ENCODE data around the gene HTR6. TPM values are rescaled to one million over a fixed set of nuclear protein-coding genes. Genes with fewer than 3 reads are reported as not detected.

The HTR6 gene
- total and polyA plus RNA-seq, 2 of the 4 experiments (the other 2 are of a cell fraction) = not detected

DNA sequence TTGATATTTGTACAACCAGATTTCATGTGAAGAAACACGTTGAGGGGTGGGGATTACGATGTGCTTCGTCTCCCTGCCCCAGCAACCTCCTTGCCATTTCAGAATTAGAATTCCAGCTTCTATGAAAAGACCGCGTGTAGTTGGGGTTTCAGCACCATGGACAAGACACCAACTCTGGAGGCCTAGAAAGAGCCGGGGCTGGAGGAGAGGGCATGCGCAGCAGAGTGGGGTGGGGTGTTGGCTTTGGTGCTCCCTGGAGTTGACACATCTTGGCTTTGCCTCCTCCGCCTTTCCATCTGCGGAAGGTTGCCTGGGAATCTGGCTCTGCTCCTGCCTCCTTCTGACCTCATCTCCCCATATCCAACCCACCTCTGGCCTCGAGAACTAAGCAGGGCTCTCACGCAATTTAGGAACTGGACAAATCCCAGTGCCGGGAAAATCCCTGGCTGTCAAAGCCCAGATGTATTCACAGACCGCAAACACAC lies 11.8 kb downstream of the HTR6 start:
- no peak overlapping the region for H2BK20ac ChIP-seq (ENCODE audit: low read depth, low read length)
- H2AK5ac ChIP-seq (ENCODE audit: low read depth, low read length) = no peak overlapping the region
- no peak overlapping the region for H3K4me2 ChIP-seq (ENCODE audit: low read depth, low read length)
- H2AFZ ChIP-seq (replicated peaks; ENCODE audit: low read length, poor library complexity) = no peak overlapping the region
- no peak overlapping the region for H3K18ac ChIP-seq (ENCODE audit: low read depth, low read length)
- no peak overlapping the region for H3K4me3 ChIP-seq (ENCODE audit: insufficient read depth, low read depth, low read length)
- TF ChIP-seq RCOR1 (IDR thresholded peaks at IDR 0.05; ENCODE audit: insufficient replicate concordance, low read length) = no peak
- peak; percentile 84; the same call in 1 of the 2 replicates for TF ChIP-seq MXI1 (IDR thresholded peaks at IDR 0.05; ENCODE audit: borderline replicate concordance, low read depth, low read length)
- ATAC-seq (ENCODE audit: low read depth) (peak; percentile 93), DNase-seq (peak; percentile 59)
- H3K56ac ChIP-seq (ENCODE audit: extremely low read depth, insufficient read depth, low read length) = no peak overlapping the region
- H3K4ac ChIP-seq (ENCODE audit: low read depth, low read length) = no peak overlapping the region
- H3K79me1 ChIP-seq (ENCODE audit: low read depth in 1 of 2, low read length in 2 of 2) = no peaks in the 10 kb centered on the region
- ChIA-PET POLR2A (ENCODE audit: unreplicated experiment) (no interaction called here), CTCF (interaction anchor here (1.1 kb wide), 1 partner anchor 14 kb away, joined by 3 read pairs; no protein-coding TSS in a partner anchor)
- no peaks in the 10 kb centered on the region for H3K36me3 ChIP-seq (ENCODE audit: control insufficient read depth, insufficient read depth, low read length)
- no peak overlapping the region for H3K23ac ChIP-seq (ENCODE audit: low read depth, low read length)
- in situ Hi-C loops (cut with MboI; ENCODE audit: low sequenced_read_pairs) = no loop called here
- H3K9me1 ChIP-seq (ENCODE audit: insufficient read depth, low read length) = no peaks in the 10 kb centered on the region
- no CpG with 5 or more reads among the region's 13 CpGs for WGBS, 2 experiments (ENCODE audit: extremely low coverage in 2 of 2, insufficient read length in 1 of 2)
- H4K5ac ChIP-seq (ENCODE audit: low read depth, low read length) = no peak overlapping the region
- dilution Hi-C loops (cut with HindIII; ENCODE audit: low sequenced_read_pairs, unreplicated experiment) = no loop called here
- intact Hi-C loops (cut with micrococcal nuclease) = no loop called here
- H3K9ac ChIP-seq (ENCODE audit: low read depth, low read length) = no peak overlapping the region
- H3K27me3 ChIP-seq (ENCODE audit: control insufficient read depth, insufficient read depth, low read length) = peaks cover 8% of the 10 kb centered on the region; the same call in 1 of the 2 replicates
- no peaks in the 10 kb centered on the region for H3K9me3 ChIP-seq (ENCODE audit: control insufficient read depth, insufficient read depth, low read length)
- no peaks in the 10 kb centered on the region for H3K4me1 ChIP-seq (ENCODE audit: control insufficient read depth, insufficient read depth, low read length)
- no peak overlapping the region for H4K8ac ChIP-seq (ENCODE audit: low read depth in 2 of 2, low read length in 2 of 2)
- BruUV-seq (replicated peaks) = no TSS peak
- H3K27ac ChIP-seq (ENCODE audit: insufficient read depth, low read length) = no peak overlapping the region
- H4K20me1 ChIP-seq (ENCODE audit: insufficient read depth, low read length) = peaks cover 3% of the 10 kb centered on the region; the same call in 1 of the 2 replicates
- no peak overlapping the region for H2BK15ac ChIP-seq (ENCODE audit: low read depth, low read length)
- H4K91ac ChIP-seq (ENCODE audit: insufficient read depth, low read depth, low read length) = no peak overlapping the region
- H2AK9ac ChIP-seq (replicated peaks; ENCODE audit: low read depth, low read length, poor library complexity) = no peak overlapping the region
- no peak overlapping the region for H3K14ac ChIP-seq (replicated peaks; ENCODE audit: low read depth, low read length)
- H2BK5ac ChIP-seq (ENCODE audit: low read depth, low read length, poor library complexity, severe bottlenecking) = no peak overlapping the region
- H2BK120ac ChIP-seq (ENCODE audit: low read depth, low read length) = no peak overlapping the region
